ENCODE data around the gene NDUFB7. TPM values are rescaled to one million over a fixed set of nuclear protein-coding genes. Genes with fewer than 3 reads are reported as not detected.

NDUFB7 gene
- total RNA-seq, 1 experiment from 2014 or later = 287 TPM

- DNase-seq (ENCODE audit: low spot score) = no peak
- in situ Hi-C loops (cut with HindIII; ENCODE audit: low sequenced_read_pairs) = no loop called here
These were observed 38.4 kb downstream of the NDUFB7 start for GRCh38 chr19:14533450-14533849.

GRCh38 chr19:14530506-14530905 is 41.4 kb downstream of the NDUFB7 start:
- in situ Hi-C loops (cut with HindIII; ENCODE audit: low sequenced_read_pairs) = no loop called here

GRCh38 chr19:14530005-14530348 is 41.9 kb downstream of the NDUFB7 start:
- DNase-seq (ENCODE audit: low spot score) = no peak
- in situ Hi-C loops (cut with HindIII; ENCODE audit: low sequenced_read_pairs) = no loop called here

More at GRCh38 chr19:14530506-14530905, 41.4 kb downstream of the NDUFB7 start:
- DNase-seq (ENCODE audit: low spot score) = no peak

- DNase-seq (ENCODE audit: low spot score) = peak; percentile 100
- in situ Hi-C loops (cut with HindIII; ENCODE audit: low sequenced_read_pairs) = no loop called here
These were observed 42.4 kb downstream of the NDUFB7 start, which contains the start of gene TECR for GRCh38 chr19:14529254-14530004. Gene TECR, plus strand, starts transcription at chr19:14529594. Its CDS starts 103 bp downstream, at chr19:14529697.

GRCh38 chr19:14528419-14529253 is 43.2 kb downstream of the NDUFB7 start:
- in situ Hi-C loops (cut with HindIII; ENCODE audit: low sequenced_read_pairs) = no loop called here
- DNase-seq (ENCODE audit: low spot score) = no peak

- in situ Hi-C loops (cut with HindIII; ENCODE audit: low sequenced_read_pairs) = no loop called here
- DNase-seq (ENCODE audit: low spot score) = no peak
These were observed 45.4 kb downstream of the NDUFB7 start for GRCh38 chr19:14526423-14526822.

GRCh38 chr19:14525729-14526128 is 46.1 kb downstream of the NDUFB7 start:
- in situ Hi-C loops (cut with HindIII; ENCODE audit: low sequenced_read_pairs) = no loop called here
- DNase-seq (ENCODE audit: low spot score) = no peak

- in situ Hi-C loops (cut with HindIII; ENCODE audit: low sequenced_read_pairs) = no loop called here
- DNase-seq (ENCODE audit: low spot score) = no peak
These were observed 51.3 kb downstream of the NDUFB7 start for GRCh38 chr19:14520543-14520942.

GRCh38 chr19:14519860-14520407 is 51.9 kb downstream of the NDUFB7 start:
- in situ Hi-C loops (cut with HindIII; ENCODE audit: low sequenced_read_pairs) = no loop called here
- DNase-seq (ENCODE audit: low spot score) = no peak

- no peak for DNase-seq (ENCODE audit: low spot score)
- in situ Hi-C loops (cut with HindIII; ENCODE audit: low sequenced_read_pairs) = no loop called here
These were observed 52.5 kb downstream of the NDUFB7 start for GRCh38 chr19:14519245-14519859.

- DNase-seq (ENCODE audit: low spot score) = peak; percentile 77
- in situ Hi-C loops (cut with HindIII; ENCODE audit: low sequenced_read_pairs) = no loop called here
These were observed 53.9 kb downstream of the NDUFB7 start, which contains the start of gene DNAJB1 for GRCh38 chr19:14517840-14518505. Gene DNAJB1, minus strand, starts transcription at chr19:14518397. Its CDS starts 48 bp downstream, at chr19:14518349.

GRCh38 chr19:14517446-14517839 is 54.4 kb downstream of the NDUFB7 start:
- in situ Hi-C loops (cut with HindIII; ENCODE audit: low sequenced_read_pairs) = no loop called here
- peak; percentile 41 for DNase-seq (ENCODE audit: low spot score)

GRCh38 chr19:14516746-14517438 is 55.0 kb downstream of the NDUFB7 start:
- no peak for DNase-seq (ENCODE audit: low spot score)
- in situ Hi-C loops (cut with HindIII; ENCODE audit: low sequenced_read_pairs) = no loop called here

Other genes with a start within 250 kb of the NDUFB7 start
- 25.3 and 28.1 TPM in 2 replicates for gene ADGRE5, start 190.6 kb downstream of the NDUFB7 start, total RNA-seq (2014; rRNA removed; shearing (Covaris generic))
- gene DDX39A, start 152.7 kb downstream of the NDUFB7 start, total RNA-seq (2014; rRNA removed; shearing (Covaris generic)) = 181 and 204 TPM in 2 replicates
- gene PKN1, start 138.8 kb downstream of the NDUFB7 start, total RNA-seq (2014; rRNA removed; shearing (Covaris generic)) = 94.8 and 98.6 TPM in 2 replicates
- 1.5 TPM in 1 of 2 replicates, not detected in the other for gene PTGER1, start 96.7 kb downstream of the NDUFB7 start, total RNA-seq (2014; rRNA removed; shearing (Covaris generic))
- 367 and 404 TPM in 2 replicates for gene GIPC1, start 75.9 kb downstream of the NDUFB7 start, total RNA-seq (2014; rRNA removed; shearing (Covaris generic))
- gene DNAJB1, start 53.7 kb downstream of the NDUFB7 start, total RNA-seq (2014; rRNA removed; shearing (Covaris generic)) = 95.1 and 117 TPM in 2 replicates
- gene TECR, start 42.5 kb downstream of the NDUFB7 start, total RNA-seq (2014; rRNA removed; shearing (Covaris generic)) = 166 and 226 TPM in 2 replicates
- not detected in 2 replicates for gene CLEC17A, start 11.0 kb upstream of the NDUFB7 start, total RNA-seq (2014; rRNA removed; shearing (Covaris generic))
- gene ADGRE3, start 102.8 kb upstream of the NDUFB7 start, total RNA-seq (2014; rRNA removed; shearing (Covaris generic)) = not detected in 2 replicates
- gene ZNF333, start 118.0 kb upstream of the NDUFB7 start, total RNA-seq (2014; rRNA removed; shearing (Covaris generic)) = 8.8 and 9.8 TPM in 2 replicates
- gene ADGRE2, start 206.5 kb upstream of the NDUFB7 start, total RNA-seq (2014; rRNA removed; shearing (Covaris generic)) = not detected in 2 replicates

All from G401 (cell line).